ENCODE data around the gene OR4C12. TPM values are rescaled to one million over a fixed set of nuclear protein-coding genes. Genes with fewer than 3 reads are reported as not detected.
"Not testable (repeated sequence)": the region's sequence is repeated elsewhere in the genome, so short reads cannot be mapped to it uniquely, and the experiment has no call there.

OR4C12 gene
- not detected for polyA plus RNA-seq

DNA sequence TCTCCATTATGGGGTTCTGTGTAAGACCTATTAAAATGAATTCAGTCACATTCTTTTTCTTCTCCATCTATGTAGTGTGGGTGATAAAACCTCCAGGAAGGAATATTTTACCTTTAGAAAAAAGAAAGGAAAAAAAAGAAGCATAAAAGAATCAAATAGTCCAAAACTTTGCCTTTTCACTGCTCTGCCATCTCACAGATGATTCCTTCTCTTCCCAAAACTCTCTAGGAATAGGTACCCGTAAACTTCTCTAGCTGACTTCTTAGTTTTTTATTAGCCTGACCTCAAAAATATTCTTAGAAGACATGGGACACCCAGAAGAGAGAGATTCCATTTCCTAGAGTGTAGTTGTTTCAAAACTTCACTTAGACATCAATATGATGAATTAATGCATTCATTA lies at the start of gene OR4C12:
TSS of gene OR4C12 (minus strand) at position 101 of the 400 bp plus-strand sequence. CDS start at position 67, 34 bp downstream.
- H3K4me1 ChIP-seq (ENCODE audit: control insufficient read depth in 2 of 2, insufficient read depth in 2 of 2, low read length in 1 of 2); H3K4me3 ChIP-seq (ENCODE audit: low read depth in 1 of 2, low read length in 2 of 2); H3K36me3 ChIP-seq (ENCODE audit: control insufficient read depth in 2 of 2, insufficient read depth in 2 of 2, low read length in 1 of 2); H3K27me3 ChIP-seq (ENCODE audit: control insufficient read depth in 1 of 2, insufficient read depth in 2 of 2, low read length in 2 of 2); H3K27ac ChIP-seq (ENCODE audit: low read depth in 2 of 2, low read length in 1 of 2); H3K9me3 ChIP-seq (ENCODE audit: control insufficient read depth in 2 of 2, insufficient read depth in 1 of 2, low read depth in 1 of 2, low read length in 1 of 2): not testable (repeated sequence)
- WGBS, 2 donors, result 43% methylated on average over 1 of the region's 1 CpG

- H3K27me3 ChIP-seq (ENCODE audit: control insufficient read depth in 1 of 2, insufficient read depth in 2 of 2, low read length in 2 of 2), result no peaks in the 10 kb centered on the region
- H3K9me3 ChIP-seq (ENCODE audit: control insufficient read depth in 2 of 2, insufficient read depth in 1 of 2, low read depth in 1 of 2, low read length in 1 of 2), result peaks cover 6% of the 10 kb centered on the region in 2 donors
Measured at GRCh38 chr11:50030193-50030592, 47.9 kb upstream of the OR4C12 start.

GRCh38 chr11:49995565-49995964 lies 13.2 kb upstream of the OR4C12 start:
- 45 to 50% methylated on average over 6 of the region's 6 CpGs for WGBS, 2 donors
- H3K9me3 ChIP-seq (ENCODE audit: control insufficient read depth in 2 of 2, insufficient read depth in 1 of 2, low read depth in 1 of 2, low read length in 1 of 2), result no peaks in the 10 kb centered on the region

More at GRCh38 chr11:50030193-50030592, 47.9 kb upstream of the OR4C12 start:
- no peak overlapping the region for H3K27ac ChIP-seq (ENCODE audit: low read depth in 2 of 2, low read length in 1 of 2)
- H3K4me3 ChIP-seq (ENCODE audit: low read depth in 1 of 2, low read length in 2 of 2), result no peak overlapping the region
- no peaks in the 10 kb centered on the region for H3K36me3 ChIP-seq (ENCODE audit: control insufficient read depth in 2 of 2, insufficient read depth in 2 of 2, low read length in 1 of 2)
- H3K4me1 ChIP-seq (ENCODE audit: control insufficient read depth in 2 of 2, insufficient read depth in 2 of 2, low read length in 1 of 2), result no peaks in the 10 kb centered on the region
- WGBS, 2 donors, result 31 to 49% methylated on average over 1 of the region's 1 CpG

DNA sequence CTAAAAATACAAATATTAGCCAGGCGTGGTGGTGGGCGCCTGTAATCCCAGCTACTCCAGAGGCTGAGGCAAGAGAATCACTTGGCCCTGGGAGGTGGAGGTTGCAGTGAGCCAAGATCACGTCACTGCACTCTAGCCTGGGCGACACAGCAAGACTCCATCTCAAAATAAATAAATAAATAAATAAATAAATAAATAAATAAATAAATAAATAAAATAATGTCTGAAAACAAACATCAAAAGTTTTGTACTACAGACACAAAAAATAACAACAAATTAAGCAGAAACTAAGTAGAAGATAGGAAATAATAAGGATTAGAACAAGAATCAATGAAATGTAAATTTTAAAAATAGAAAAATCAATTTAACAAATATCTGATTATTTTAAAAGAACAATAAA lies 8.9 kb downstream of the OR4C12 start:
- H3K36me3 ChIP-seq (ENCODE audit: control insufficient read depth in 2 of 2, insufficient read depth in 2 of 2, low read length in 1 of 2); H3K27me3 ChIP-seq (ENCODE audit: control insufficient read depth in 1 of 2, insufficient read depth in 2 of 2, low read length in 2 of 2); H3K9me3 ChIP-seq (ENCODE audit: control insufficient read depth in 2 of 2, insufficient read depth in 1 of 2, low read depth in 1 of 2, low read length in 1 of 2); H3K4me1 ChIP-seq (ENCODE audit: control insufficient read depth in 2 of 2, insufficient read depth in 2 of 2, low read length in 1 of 2); H3K27ac ChIP-seq (ENCODE audit: low read depth in 2 of 2, low read length in 1 of 2); H3K4me3 ChIP-seq (ENCODE audit: low read depth in 1 of 2, low read length in 2 of 2): not testable (repeated sequence)
- 77 to 86% methylated on average over 4 of the region's 4 CpGs for WGBS, 2 donors

More at GRCh38 chr11:49995565-49995964, 13.2 kb upstream of the OR4C12 start:
- H3K27ac ChIP-seq (ENCODE audit: low read depth in 2 of 2, low read length in 1 of 2), result no peak overlapping the region
- H3K4me3 ChIP-seq (ENCODE audit: low read depth in 1 of 2, low read length in 2 of 2), result no peak overlapping the region
- no peaks in the 10 kb centered on the region for H3K27me3 ChIP-seq (ENCODE audit: control insufficient read depth in 1 of 2, insufficient read depth in 2 of 2, low read length in 2 of 2)
- no peaks in the 10 kb centered on the region for H3K4me1 ChIP-seq (ENCODE audit: control insufficient read depth in 2 of 2, insufficient read depth in 2 of 2, low read length in 1 of 2)
- no peaks in the 10 kb centered on the region for H3K36me3 ChIP-seq (ENCODE audit: control insufficient read depth in 2 of 2, insufficient read depth in 2 of 2, low read length in 1 of 2)

GRCh38 chr11:49952091-49952490 lies 30.2 kb downstream of the OR4C12 start, which contains the start of gene OR4C13:
Gene OR4C13, plus strand, starts transcription at chr11:49952391. Its CDS starts 32 bp downstream, at chr11:49952423.
- H3K27me3 ChIP-seq (ENCODE audit: control insufficient read depth in 1 of 2, insufficient read depth in 2 of 2, low read length in 2 of 2), result no peaks in the 10 kb centered on the region
- no peaks in the 10 kb centered on the region for H3K36me3 ChIP-seq (ENCODE audit: control insufficient read depth in 2 of 2, insufficient read depth in 2 of 2, low read length in 1 of 2)
- no peaks in the 10 kb centered on the region for H3K4me1 ChIP-seq (ENCODE audit: control insufficient read depth in 2 of 2, insufficient read depth in 2 of 2, low read length in 1 of 2)
- WGBS, 2 donors, result 87 to 90% methylated on average over 1 of the region's 1 CpG
- H3K4me3 ChIP-seq (ENCODE audit: low read depth in 1 of 2, low read length in 2 of 2), result no peak within 1 kb of the TSS
- no peak within 1 kb of the TSS for H3K27ac ChIP-seq (ENCODE audit: low read depth in 2 of 2, low read length in 1 of 2)
- H3K9me3 ChIP-seq (ENCODE audit: control insufficient read depth in 2 of 2, insufficient read depth in 1 of 2, low read depth in 1 of 2, low read length in 1 of 2), result no peaks in the 10 kb centered on the region

DNA sequence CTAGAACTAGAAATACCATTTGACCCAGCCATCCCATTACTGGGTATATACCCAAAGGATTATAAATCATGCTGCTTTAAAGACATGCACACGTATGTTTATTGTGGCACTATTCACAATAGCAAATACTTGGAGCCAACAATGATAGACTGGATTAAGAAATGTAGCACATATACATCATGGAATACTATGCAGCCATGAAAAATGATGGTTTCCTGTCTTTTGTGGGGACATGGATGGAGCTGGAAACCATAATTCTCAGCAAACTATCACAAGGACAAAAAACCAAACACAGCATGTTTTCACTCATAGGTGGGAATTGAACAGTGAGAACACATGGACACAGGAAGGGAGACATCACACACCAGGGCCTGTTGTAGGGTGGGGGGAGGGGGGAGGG lies 33.6 kb downstream of the OR4C12 start:
- H3K27ac ChIP-seq (ENCODE audit: low read depth in 2 of 2, low read length in 1 of 2); H3K9me3 ChIP-seq (ENCODE audit: control insufficient read depth in 2 of 2, insufficient read depth in 1 of 2, low read depth in 1 of 2, low read length in 1 of 2); H3K4me1 ChIP-seq (ENCODE audit: control insufficient read depth in 2 of 2, insufficient read depth in 2 of 2, low read length in 1 of 2); H3K36me3 ChIP-seq (ENCODE audit: control insufficient read depth in 2 of 2, insufficient read depth in 2 of 2, low read length in 1 of 2); H3K27me3 ChIP-seq (ENCODE audit: control insufficient read depth in 1 of 2, insufficient read depth in 2 of 2, low read length in 2 of 2); H3K4me3 ChIP-seq (ENCODE audit: low read depth in 1 of 2, low read length in 2 of 2): not testable (repeated sequence)
- WGBS, 2 donors, result 67 to 75% methylated on average over 1 of the region's 1 CpG

Other genes with a start within 250 kb of the OR4C12 start
- gene OR4C13, start 30.1 kb downstream of the OR4C12 start, polyA plus RNA-seq, result not detected
- gene OR4C45, start 50.3 kb upstream of the OR4C12 start, polyA plus RNA-seq, result not detected

All from esophagus (tissue), 2 donors.